SJCRH30 (cell line): Measurements from ENCODE around the gene CCNY. TPM values are rescaled to one million over a fixed set of nuclear protein-coding genes. Genes with fewer than 3 reads are reported as not detected.
"Not testable (repeated sequence)": the region's sequence is repeated elsewhere in the genome, so short reads cannot be mapped to it uniquely, and the experiment has no call there.

Source experiments
- DNase-seq, 2 experiments: peaks; one replicate each; pipeline ENCODE4 v3.0.0-alpha.2; 2015 to 2020
- H3K27ac ChIP-seq: fragments of 250-450 bp; sonication (Bioruptor Pico); 2 replicates; pipeline ENCODE4 v1.5.1; 2020; ENCODE audit warnings: mild to moderate bottlenecking, moderate library complexity
- H3K27me3 ChIP-seq: fragments of 250-450 bp; sonication (Bioruptor Pico); 2 replicates; pipeline ENCODE4 v1.5.1; 2020; ENCODE audit warnings: mild to moderate bottlenecking, moderate library complexity
- H3K36me3 ChIP-seq: fragments of 250-450 bp; sonication (Bioruptor Pico); 2 replicates; pipeline ENCODE4 v1.5.1; 2020; ENCODE audit warnings: mild to moderate bottlenecking, moderate library complexity
- H3K4me1 ChIP-seq: fragments of 250-450 bp; sonication (Bioruptor Pico); 2 replicates; pipeline ENCODE4 v1.5.1; 2020; ENCODE audit warnings: mild to moderate bottlenecking, moderate library complexity
- H3K4me3 ChIP-seq: fragments of 250-450 bp; sonication (Bioruptor Pico); 2 replicates; pipeline ENCODE4 v1.5.1; 2020; ENCODE audit warnings: mild to moderate bottlenecking, moderate library complexity
- H3K9me3 ChIP-seq: fragments of 250-450 bp; sonication (Bioruptor Pico); replicated peaks from 2 replicates; pipeline ENCODE4 v1.5.1; 2020; ENCODE audit warnings: mild to moderate bottlenecking, moderate library complexity
- total RNA-seq: library from RNA; depleted of rRNA; stranded (reverse); fragments of >200 nt; shearing (Covaris generic); gene quantifications from 2 replicates; pipeline ENCODE4 v1.2.3, GENCODE V29; 2014

Gene CCNY
- total RNA-seq, 1 experiment from 2014 or later = 47.2 TPM

DNA sequence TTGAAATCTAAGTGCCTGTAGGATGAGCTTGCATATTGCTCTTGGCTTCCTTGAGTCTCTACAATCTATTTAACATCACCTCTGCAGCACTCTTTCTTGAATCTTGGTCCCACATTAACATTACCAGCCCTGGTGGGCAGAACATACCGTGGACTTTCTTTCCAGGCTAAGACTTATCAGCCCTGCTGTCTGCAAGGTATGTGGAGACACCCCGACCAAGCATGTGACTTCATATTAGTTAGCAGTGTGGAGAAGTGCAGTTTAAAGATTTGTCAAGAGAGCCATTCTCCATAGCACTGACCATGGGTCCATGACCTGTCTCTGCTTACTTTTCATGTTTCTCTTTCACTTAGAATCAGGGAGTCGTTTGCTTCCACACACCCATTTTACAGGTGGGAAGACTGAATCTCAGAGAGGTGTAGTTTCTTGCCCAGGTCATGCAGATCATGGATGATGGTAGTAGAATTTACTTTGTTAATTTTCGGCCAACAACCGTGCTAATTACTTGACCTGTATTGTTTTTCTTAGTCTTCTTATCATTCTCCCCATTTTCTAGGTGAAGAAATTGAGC lies 6.0 kb downstream of the CCNY start:
- no peak for DNase-seq
- Histone ChIP-seq H3K4me3 (no peak overlapping the region), H3K4me1 (peaks cover 9% of the 10 kb centered on the region), H3K27ac (no peak overlapping the region), H3K36me3 (no peaks in the 10 kb centered on the region; the same call in 1 of the 2 replicates), H3K9me3 (no peaks in the 10 kb centered on the region), H3K27me3 (no peaks in the 10 kb centered on the region)

DNA sequence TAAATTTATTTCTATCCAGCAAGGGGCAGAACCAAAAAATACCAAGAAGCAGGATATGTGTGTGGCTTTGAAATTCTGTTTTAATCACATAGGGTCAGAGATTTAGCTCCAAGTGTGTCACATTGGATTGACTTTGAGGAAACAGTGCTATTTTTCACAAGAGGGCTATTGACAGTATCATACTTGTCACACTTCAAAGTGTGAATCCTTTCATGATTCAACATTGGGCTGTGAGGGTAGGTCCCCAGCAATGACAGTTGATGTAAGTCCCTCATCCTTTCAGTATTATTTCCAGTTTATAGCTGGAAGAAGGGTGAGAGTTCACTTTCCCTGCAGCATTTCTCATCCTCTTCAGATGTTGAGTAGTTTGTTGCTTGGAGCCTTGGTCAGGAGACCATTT lies 7.4 kb downstream of the CCNY start:
- H3K27ac ChIP-seq = no peak overlapping the region
- H3K4me3 ChIP-seq = no peak overlapping the region
- H3K4me1 ChIP-seq = peaks cover 6% of the 10 kb centered on the region
- DNase-seq = no peak
- no peaks in the 10 kb centered on the region for H3K27me3 ChIP-seq
- no peaks in the 10 kb centered on the region for H3K9me3 ChIP-seq
- no peaks in the 10 kb centered on the region; the same call in 1 of the 2 replicates for H3K36me3 ChIP-seq

DNA sequence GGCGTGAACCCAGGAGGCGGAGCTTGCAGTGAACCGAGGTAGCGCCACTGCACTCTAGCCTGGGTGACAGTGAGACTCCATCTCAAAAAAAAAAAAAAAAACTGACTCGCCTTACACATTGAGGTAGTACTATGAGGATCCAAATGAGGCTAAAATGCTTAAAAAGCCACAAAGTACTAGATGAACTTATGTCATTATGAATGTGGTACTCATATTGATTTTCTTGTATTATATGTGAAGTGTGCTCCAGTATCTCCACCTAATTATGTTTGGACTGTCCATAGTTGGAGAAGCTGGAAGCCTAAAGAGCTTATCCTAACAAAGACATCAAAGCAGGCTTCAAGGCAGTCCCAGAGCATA lies 9.1 kb downstream of the CCNY start:
- no peak overlapping the region for H3K4me3 ChIP-seq
- H3K9me3 ChIP-seq = no peaks in the 10 kb centered on the region
- no peaks in the 10 kb centered on the region; the same call in 1 of the 2 replicates for H3K4me1 ChIP-seq
- H3K36me3 ChIP-seq = no peaks in the 10 kb centered on the region; the same call in 1 of the 2 replicates
- H3K27ac ChIP-seq = no peak overlapping the region
- no peak for DNase-seq
- H3K27me3 ChIP-seq = no peaks in the 10 kb centered on the region

DNA sequence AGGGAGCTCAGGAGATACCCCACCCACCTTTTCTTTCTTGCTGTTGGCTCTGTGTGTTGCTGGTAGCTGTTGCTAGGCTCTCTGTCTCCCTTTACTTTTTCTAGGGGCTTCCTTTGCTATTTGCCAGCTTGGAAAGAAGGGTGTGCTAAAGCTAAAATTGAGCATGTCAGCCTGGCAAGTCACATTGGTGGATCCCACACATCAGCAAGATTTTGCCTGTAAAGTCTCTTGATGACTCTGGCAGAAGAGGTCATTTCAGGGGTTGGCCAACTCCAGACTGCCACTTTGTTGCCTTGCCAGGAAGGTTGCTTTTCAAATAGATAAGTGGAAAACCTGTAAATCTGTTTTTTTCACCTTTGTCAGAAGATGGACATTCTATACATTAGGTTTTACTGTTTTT lies 9.9 kb downstream of the CCNY start:
- H3K36me3 ChIP-seq = no peaks in the 10 kb centered on the region; the same call in 1 of the 2 replicates
- no peaks in the 10 kb centered on the region for H3K9me3 ChIP-seq
- no peaks in the 10 kb centered on the region; the same call in 1 of the 2 replicates for H3K4me1 ChIP-seq
- no peak overlapping the region for H3K4me3 ChIP-seq
- H3K27ac ChIP-seq = no peak overlapping the region
- no peaks in the 10 kb centered on the region for H3K27me3 ChIP-seq
- no peak for DNase-seq

DNA sequence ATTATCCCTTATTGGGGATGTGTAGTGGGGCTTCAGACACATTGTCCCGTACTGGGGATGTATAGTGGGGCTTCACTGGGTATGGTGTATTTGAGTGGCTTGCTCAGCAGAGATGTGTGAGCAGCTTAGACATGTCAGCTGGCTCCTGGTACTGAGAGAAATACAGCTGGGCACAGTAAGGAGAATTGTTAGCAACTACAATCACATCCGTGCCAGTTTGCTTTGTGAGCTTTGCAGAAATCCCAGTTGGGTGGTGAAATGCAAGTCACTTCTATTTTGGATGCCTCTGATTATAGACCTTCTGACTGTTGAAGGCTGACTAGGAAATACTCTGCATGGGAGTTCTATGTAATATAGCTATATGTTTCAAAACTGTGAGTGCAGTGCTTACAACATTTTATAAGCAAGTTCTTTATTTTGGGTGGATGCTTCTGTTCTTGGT lies 10.8 kb downstream of the CCNY start:
- no peaks in the 10 kb centered on the region for H3K9me3 ChIP-seq
- H3K4me1 ChIP-seq = no peaks in the 10 kb centered on the region; the same call in 1 of the 2 replicates
- no peaks in the 10 kb centered on the region for H3K27me3 ChIP-seq

DNA sequence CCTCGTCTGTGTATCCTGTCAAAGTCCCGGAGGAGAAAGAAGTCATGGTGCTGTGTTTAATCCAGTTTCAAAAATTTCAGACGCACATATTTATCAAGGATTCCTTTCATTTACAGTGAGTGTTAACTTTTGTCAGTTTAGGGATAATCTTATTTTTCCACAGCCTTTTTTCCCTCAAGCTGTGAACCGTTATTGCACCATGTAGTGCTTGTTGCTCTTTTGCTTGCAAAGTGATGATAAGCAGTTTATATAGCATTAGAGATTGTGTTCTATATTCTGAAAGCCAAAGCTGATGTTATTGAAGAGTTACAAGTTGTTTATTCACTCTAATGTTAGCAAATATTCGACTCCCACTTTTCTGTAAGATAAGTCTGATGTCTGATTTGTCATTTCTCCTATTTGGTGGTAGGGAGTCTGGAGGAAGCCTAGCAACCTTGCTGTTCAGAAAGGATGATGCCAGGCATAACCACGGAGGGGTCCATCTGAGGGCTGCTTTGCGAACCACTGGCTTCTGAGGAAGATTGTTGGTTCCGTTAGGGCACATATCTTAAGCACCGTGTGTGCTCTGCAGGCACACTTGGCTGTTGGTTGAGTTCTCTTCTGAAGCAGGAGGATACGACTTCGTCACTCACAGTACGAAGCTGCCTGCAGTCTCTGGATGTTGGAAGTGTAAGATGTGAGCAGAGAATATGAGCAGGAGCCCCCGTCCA lies 11.7 kb downstream of the CCNY start:
- no peak overlapping the region for H3K4me3 ChIP-seq
- no peaks in the 10 kb centered on the region; the same call in 1 of the 2 replicates for H3K36me3 ChIP-seq
- no peak for DNase-seq
- no peaks in the 10 kb centered on the region; the same call in 1 of the 2 replicates for H3K4me1 ChIP-seq
- no peak overlapping the region for H3K27ac ChIP-seq
- H3K9me3 ChIP-seq = no peaks in the 10 kb centered on the region
- H3K27me3 ChIP-seq = no peaks in the 10 kb centered on the region

More for the DNA sequence above, 10.8 kb downstream of the CCNY start:
- no peaks in the 10 kb centered on the region; the same call in 1 of the 2 replicates for H3K36me3 ChIP-seq
- no peak for DNase-seq
- no peak overlapping the region for H3K27ac ChIP-seq
- no peak overlapping the region for H3K4me3 ChIP-seq

DNA sequence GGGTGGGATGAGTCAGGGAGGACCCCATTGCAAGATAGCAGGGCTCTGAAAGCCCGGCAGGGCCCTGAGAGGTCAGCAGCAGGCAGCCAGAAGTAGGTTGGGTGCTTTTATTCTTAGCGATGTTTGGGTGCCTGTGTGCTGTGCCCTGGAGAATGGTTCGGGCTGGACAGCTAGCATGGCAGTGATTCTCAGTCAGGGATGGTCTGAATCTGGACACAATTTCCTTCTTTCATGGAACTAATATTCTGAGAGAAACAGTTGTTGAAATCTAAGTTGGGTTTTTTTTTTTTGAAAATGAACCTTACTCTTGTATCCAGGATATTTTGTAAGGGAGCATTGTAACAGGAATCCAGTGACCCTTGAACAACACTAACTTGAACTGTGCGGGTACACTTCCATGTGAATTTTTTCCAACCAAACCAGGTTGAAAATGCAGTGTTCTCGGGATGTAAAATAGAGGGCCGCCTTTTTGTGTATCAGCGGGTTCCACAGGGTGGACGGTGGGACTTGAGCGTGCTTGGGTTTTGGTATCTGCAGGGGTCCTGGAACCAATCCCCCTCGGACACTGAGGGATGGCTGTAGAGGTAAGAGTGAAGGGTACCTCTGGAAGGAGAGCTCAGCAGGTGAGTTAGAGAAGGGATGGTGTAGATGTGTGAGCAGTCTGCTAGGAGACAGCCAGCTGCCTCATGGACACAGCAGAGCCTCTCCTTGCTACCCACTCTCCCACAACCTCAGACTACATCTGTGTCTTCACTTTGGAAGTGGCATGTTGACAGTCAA lies 12.5 kb downstream of the CCNY start:
- H3K27ac ChIP-seq = no peak overlapping the region
- H3K36me3 ChIP-seq = no peaks in the 10 kb centered on the region; the same call in 1 of the 2 replicates
- H3K4me1 ChIP-seq = no peaks in the 10 kb centered on the region; the same call in 1 of the 2 replicates
- no peaks in the 10 kb centered on the region for H3K9me3 ChIP-seq
- no peak overlapping the region for H3K4me3 ChIP-seq
- no peaks in the 10 kb centered on the region for H3K27me3 ChIP-seq
- DNase-seq = no peak

DNA sequence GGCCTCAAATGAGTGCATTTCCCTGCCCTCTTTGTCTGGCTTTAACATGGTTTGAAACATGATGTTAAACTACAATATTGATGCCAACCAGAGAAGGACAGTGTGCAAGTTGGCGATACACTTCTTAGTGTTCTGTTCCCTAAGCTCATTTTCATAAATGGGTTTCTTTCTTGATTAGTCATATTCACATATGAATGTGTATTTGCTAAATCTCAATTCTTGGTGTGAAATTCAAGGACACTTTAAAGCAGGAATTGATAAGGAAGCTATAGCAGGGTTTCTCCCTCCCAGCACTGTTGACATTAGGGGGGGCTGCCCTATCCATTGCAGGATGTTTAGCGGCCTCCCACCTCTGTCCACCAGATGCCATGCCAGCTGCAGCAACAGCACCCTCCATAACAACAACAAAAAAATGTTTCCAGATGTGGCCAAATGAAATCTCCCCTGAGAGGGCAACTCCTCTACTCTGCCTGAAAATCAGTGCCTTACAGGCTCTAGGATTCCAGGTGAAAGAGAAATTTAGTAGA lies 13.1 kb downstream of the CCNY start:
- Histone ChIP-seq H3K36me3 (no peaks in the 10 kb centered on the region), H3K27me3 (no peaks in the 10 kb centered on the region), H3K27ac (no peak overlapping the region), H3K9me3 (no peaks in the 10 kb centered on the region), H3K4me1 (no peaks in the 10 kb centered on the region; the same call in 1 of the 2 replicates), H3K4me3 (no peak overlapping the region)
- DNase-seq = no peak

DNA sequence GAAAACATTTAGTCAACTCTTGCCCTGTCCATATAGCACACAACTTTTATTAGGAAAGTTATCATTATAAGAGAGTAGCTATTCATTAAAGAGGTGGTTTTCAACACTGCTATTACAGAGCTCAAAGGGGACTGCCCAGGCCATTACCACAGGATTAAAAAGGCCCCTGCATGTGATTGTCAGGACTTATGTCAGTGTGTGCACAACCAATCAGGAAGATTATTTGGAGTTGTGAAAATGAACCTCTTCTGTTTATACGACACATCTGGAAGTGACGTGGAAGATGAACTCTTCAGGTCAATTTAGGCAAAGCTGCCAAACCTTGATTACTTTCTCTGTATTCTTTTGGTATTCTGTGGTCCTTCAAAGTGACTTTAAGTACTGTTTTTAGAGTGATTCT lies 14.7 kb downstream of the CCNY start:
- no peaks in the 10 kb centered on the region; the same call in 1 of the 2 replicates for H3K4me1 ChIP-seq
- no peak for DNase-seq
- no peaks in the 10 kb centered on the region for H3K36me3 ChIP-seq
- H3K9me3 ChIP-seq = no peaks in the 10 kb centered on the region
- no peaks in the 10 kb centered on the region for H3K27me3 ChIP-seq
- H3K27ac ChIP-seq = no peak overlapping the region
- no peak overlapping the region for H3K4me3 ChIP-seq

DNA sequence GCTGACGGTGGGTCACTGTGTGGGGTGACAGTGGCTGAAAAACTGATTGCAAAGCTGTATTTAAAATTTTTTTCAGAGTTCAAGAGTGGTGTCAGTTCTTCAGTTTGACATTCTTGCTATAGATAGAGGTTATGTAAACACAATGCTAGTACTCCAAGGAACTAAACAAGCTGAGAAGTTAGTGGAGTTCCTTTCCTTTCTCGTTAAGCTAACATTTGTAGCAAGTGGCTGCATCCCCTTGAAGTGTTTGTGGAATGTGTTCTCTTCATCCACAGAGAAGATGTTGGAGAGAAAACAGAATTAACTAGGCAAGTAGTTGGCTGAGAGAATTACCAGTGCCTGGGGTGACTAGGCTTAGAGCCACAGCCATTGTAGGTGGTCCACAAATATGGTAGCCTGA lies 15.8 kb downstream of the CCNY start:
- DNase-seq = no peak
- no peaks in the 10 kb centered on the region for H3K27me3 ChIP-seq
- no peak overlapping the region for H3K27ac ChIP-seq
- no peaks in the 10 kb centered on the region for H3K36me3 ChIP-seq
- no peak overlapping the region for H3K4me3 ChIP-seq
- H3K4me1 ChIP-seq = no peaks in the 10 kb centered on the region; the same call in 1 of the 2 replicates
- H3K9me3 ChIP-seq = no peaks in the 10 kb centered on the region

DNA sequence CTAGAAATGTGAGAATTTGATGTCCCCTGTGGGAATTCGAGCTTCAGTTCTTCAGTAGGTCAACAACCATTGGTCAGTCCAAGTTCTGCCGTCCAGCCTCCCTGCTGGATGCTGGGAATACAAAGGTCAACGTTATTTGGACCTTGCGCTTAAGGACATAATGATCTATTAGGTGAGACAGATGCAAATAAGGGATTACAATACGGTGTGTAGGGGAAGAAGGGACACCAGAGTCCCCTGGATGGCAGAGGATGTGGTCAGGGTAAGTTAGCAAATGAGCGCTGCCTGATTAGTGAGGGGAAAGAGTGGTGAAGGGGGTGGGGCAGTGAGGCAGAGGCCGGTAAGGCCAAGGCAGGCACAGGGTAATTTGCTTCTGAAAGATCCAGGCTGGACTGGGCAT lies 16.2 kb downstream of the CCNY start:
- no peak overlapping the region for H3K4me3 ChIP-seq
- H3K36me3 ChIP-seq = no peaks in the 10 kb centered on the region
- DNase-seq = no peak
- H3K27me3 ChIP-seq = no peaks in the 10 kb centered on the region
- no peaks in the 10 kb centered on the region; the same call in 1 of the 2 replicates for H3K4me1 ChIP-seq
- no peaks in the 10 kb centered on the region for H3K9me3 ChIP-seq
- no peak overlapping the region for H3K27ac ChIP-seq

DNA sequence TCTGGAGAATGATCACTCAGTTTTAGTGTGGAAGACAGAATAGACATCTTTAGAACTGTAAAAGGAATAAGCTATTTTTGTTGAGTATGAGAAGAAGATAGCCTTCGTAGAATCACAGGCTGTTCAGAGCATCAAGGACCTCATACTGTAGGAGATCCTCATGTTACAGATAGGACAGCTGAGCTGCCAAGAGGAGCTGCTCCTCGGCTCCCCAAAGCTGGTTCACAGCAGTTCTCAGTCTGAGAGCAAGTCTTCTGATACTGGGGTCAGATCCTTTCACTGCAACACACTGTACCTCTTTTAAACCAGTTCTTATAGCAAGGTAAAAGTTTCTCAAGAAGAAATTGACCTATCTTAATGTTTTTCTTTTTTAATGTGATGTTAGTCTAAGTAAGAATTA lies 17.1 kb downstream of the CCNY start:
- no peak overlapping the region for H3K27ac ChIP-seq
- no peaks in the 10 kb centered on the region for H3K27me3 ChIP-seq
- no peak overlapping the region for H3K4me3 ChIP-seq
- no peaks in the 10 kb centered on the region for H3K36me3 ChIP-seq
- H3K9me3 ChIP-seq = no peaks in the 10 kb centered on the region
- H3K4me1 ChIP-seq = no peaks in the 10 kb centered on the region; the same call in 1 of the 2 replicates
- peak in 1 of 2 experiments; percentile 28 for DNase-seq

DNA sequence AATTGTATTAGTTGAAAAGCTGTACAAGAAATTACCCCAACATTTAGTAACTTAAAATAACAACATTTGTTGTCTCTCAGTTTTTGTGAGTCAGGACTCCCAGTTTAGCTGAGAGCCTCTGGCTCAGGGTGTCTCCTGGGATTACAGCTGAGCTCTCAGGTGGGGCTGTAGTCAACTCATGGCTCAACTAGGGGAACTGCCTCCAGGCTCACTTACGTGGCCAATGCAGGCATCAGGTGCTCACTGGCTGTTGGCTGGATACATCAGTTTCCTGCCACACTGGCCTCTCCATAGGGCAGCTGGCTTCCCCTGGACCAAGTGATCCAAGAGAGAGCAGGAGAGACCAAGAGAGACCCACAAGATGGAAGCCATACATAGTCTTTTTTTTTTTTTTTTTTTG lies 17.5 kb downstream of the CCNY start:
- H3K4me1 ChIP-seq = no peaks in the 10 kb centered on the region; the same call in 1 of the 2 replicates
- H3K4me3 ChIP-seq = no peak overlapping the region
- no peaks in the 10 kb centered on the region for H3K36me3 ChIP-seq
- H3K27me3 ChIP-seq = no peaks in the 10 kb centered on the region
- H3K27ac ChIP-seq = no peak overlapping the region
- H3K9me3 ChIP-seq = no peaks in the 10 kb centered on the region
- DNase-seq = no peak

DNA sequence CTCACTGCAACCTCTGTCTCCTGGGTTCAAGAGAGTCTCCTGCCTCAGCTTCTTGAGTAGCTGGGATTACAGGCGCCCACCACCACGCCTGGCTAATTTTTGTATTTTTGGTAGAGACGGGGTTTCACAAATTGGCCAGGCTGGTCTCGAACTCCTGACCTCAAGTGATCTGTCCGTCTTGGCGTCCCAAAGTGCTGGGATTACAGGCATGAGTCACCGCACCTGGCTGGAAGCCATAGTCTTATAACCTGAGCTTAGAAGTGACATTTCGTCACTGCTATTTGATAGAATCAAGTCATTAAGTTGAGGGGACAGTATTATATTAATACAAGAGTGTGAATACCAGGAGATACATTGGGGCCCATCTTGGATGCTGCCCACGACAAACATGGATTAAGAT lies 17.9 kb downstream of the CCNY start:
- not testable (repeated sequence) for H3K27ac ChIP-seq, DNase-seq

More for the DNA sequence above, 17.9 kb downstream of the CCNY start:
- not testable (repeated sequence) for H3K36me3 ChIP-seq, H3K4me1 ChIP-seq, H3K4me3 ChIP-seq, H3K9me3 ChIP-seq, H3K27me3 ChIP-seq
